COR-L47 (cell line): ENCODE data around the gene PGLYRP3.

Source experiments
- DNase-seq: peaks from one replicate; lab custom pipeline; 2025; lab: John Stamatoyannopoulos, UW

Gene PGLYRP3, protein sequence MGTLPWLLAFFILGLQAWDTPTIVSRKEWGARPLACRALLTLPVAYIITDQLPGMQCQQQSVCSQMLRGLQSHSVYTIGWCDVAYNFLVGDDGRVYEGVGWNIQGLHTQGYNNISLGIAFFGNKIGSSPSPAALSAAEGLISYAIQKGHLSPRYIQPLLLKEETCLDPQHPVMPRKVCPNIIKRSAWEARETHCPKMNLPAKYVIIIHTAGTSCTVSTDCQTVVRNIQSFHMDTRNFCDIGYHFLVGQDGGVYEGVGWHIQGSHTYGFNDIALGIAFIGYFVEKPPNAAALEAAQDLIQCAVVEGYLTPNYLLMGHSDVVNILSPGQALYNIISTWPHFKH

GRCh38 chr1:153312570-153313186, at the start of gene PGLYRP3:
PGLYRP3 (minus strand) TSS chr1:153312952; CDS start chr1:153310665, 2,287 bp downstream.
- DNase-seq, result no peak

- DNase-seq, result no peak
Measured at GRCh38 chr1:153362187-153362775, 49.5 kb upstream of the PGLYRP3 start.

DNA sequence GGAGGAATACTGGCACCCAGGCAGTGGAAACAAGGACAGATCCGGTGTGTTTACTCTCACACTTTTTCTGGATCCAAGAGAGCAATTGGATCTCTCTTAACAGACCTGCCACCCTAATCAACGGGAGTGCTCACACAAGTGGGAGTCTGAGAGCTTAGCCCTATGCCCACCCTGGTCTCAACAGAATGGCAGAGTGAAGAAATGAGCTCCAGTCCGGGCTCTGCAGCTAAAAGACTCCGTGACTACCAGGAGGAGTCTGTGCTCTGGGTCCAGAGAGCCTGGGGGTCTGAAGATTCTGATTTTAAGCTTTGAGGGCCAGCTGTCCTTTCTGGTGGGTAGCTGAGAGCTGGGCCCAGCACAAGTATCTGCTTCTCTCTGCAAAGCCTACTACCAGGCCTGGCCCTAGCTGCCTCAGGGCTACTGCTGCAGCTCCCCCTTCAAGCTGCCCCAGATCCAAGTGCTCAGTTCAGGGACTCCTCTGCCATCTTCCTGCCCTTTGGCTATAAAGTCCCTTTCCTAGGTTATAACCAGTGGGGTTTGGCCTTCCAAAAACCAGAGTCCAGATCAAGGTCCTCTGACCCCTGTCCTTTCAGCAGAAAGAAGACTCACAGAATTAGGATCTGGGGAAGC, 48.8 kb upstream of the PGLYRP3 start:
- no peak for DNase-seq

- no peak for DNase-seq
Measured at GRCh38 chr1:153360592-153361479, 48.1 kb upstream of the PGLYRP3 start.

GRCh38 chr1:153360190-153360589, 47.4 kb upstream of the PGLYRP3 start:
- DNase-seq, result no peak

DNA sequence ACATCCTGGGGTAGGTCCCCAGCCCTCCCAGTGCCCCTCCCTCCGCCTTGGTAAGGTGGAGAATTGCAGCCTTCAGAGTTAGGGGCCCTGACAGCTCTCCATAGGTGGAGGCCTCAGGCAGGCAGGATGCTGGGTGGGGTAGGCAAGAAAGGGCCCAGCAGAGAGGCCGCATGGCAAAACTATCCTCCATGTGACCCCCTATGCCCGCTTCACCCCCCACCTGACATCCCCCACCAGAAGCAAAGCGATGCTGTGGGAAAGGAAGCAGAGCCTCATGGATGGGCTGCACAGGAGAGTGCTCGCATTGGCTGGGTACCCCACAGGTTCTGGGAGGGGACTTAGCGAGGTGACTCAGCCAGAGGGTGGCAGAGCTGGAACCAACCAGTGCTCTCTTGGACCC, 46.5 kb upstream of the PGLYRP3 start:
- no peak for DNase-seq

GRCh38 chr1:153358691-153358975, 45.9 kb upstream of the PGLYRP3 start:
- DNase-seq, result no peak

- no peak for DNase-seq
Measured at GRCh38 chr1:153357853-153358690, 45.3 kb upstream of the PGLYRP3 start, which contains the start of gene S100A9. S100A9 (plus strand) TSS chr1:153357854; CDS start chr1:153358284, 430 bp downstream.

DNA sequence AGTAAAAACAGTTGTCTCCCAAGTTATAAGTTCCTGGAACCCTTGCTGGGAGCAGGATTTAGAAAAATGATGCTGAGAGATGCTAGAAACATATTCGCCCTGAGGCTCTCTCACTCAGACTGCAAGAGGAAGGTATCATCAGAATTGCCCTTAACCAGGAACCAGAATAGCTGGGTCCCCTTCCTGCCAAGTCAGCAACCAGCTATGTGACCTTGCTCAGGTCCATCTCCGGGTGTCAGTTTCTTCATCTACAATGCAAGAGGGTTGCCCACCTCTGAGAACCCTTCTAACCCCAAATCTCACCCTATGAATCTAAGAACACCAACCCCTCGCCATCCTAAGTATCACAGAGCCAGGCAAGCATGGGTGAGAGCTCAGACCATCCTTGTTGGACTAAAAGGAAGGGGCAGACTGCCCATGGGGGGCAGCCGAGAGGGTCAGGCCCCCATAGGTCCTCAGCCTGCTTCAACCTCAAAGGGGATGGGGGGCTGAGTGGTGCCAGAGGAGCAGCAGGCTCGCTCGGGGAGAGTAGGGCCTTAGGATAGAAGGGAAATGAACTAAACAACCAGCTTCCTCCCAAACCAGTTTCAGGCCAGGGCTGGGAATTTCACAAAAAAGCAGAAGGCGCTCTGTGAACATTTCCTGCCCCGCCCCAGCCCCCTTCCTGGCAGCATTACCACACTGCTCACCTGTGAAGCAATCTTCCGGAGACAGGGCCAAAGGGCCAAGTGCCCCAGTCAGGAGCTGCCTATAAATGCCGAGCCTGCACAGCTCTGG, 44.5 kb upstream of the PGLYRP3 start:
- no peak for DNase-seq

DNA sequence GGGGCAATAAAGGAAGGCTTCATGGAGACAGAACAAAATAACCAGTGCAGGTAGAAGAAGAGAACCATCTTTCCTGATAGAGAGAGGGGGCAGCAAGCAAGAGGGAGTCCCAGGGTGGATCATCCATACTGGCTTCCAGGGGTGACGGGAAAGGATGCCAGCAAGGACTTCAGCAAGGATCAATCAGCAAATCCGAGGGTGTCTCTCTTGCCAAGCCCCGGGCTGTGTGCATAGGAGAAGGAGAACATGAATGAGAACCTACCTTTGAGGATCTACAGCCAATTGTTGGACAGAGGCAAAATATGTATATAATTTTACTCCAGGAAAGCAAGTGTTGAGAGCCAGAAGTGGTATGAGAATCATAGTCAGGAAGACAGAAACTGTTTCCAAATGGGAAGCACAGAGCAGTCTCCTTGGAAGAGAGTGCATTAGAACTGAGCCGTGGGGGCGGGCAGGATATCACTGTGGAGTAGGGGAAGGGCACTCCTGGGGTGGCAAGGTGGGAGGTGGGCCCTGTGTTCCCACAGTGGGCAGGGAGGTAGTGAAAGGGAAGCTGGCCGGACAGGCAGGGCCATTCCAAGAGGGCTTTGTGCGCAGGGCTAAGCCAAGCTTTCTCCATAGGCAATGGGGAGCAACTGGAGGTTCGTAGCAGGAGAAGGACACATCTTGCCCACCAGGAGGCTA, 43.8 kb upstream of the PGLYRP3 start:
- DNase-seq, result no peak

DNA sequence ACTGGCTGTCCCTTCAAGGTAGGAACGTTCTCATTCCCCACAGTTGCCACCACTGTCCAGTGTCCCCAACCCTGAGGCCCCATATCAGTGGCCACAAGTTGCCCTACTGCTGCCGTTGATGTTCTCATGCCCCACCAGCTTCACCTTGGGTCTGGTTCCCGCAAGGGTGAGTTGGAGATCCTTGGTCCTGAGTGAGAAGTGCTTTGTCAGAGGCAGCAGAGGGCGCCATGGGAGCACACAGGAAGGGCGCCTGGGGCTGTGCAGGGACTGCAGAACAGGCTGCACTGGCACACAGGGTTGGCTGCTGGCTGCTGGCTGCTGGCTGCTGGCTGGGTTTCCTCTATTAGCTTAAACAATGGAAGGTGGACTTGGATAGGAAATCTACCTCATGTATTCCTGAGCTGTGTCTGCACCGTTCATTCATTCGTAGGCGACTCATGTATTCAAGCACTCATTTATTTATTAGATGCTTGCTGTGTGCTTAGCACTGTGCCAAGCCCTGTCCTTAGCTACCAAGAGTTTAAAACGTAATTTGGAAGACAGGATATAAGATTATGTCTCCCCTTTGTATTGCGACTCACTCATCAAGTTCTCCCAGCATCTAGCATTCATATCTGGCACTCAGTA, 42.8 kb upstream of the PGLYRP3 start:
- peak; percentile 76 for DNase-seq

- DNase-seq, result no peak
Measured at GRCh38 chr1:153354515-153355193, 41.9 kb upstream of the PGLYRP3 start.

DNA sequence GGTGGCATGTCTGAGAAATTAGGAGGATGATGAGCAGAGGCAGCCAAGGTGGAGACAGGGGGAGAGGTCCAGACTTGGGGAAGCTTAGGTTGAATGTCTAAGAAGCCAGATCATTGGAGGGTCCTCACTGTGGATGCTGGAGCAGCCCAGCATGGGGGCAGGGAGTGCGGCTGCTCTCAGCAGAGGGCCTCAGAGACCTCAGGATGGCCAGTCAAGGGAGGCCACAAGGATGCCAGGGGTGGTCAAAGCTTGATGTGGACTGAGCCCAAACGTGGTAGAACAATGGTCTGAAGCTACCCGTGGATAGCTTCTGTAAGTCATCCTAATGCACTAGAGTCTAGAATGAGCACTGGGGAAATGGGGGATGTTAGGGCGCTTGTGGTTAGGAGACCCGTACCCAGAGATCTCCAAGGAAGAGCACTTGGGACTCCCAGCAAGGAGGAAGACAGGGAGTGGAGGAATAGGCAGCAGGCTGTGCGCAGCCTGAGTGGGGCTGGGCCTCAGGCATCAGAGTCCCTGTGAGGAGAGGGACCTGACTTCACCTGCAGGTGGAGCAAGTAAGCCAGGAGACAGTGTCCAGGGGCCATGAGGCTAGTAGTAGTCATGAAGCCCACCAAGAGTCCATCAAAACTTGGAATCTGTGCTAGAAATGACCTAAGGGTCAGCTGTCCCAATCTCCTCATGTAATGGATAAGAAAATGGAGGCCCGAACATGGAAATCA, 40.6 kb upstream of the PGLYRP3 start:
- DNase-seq, result peak; percentile 21

DNA sequence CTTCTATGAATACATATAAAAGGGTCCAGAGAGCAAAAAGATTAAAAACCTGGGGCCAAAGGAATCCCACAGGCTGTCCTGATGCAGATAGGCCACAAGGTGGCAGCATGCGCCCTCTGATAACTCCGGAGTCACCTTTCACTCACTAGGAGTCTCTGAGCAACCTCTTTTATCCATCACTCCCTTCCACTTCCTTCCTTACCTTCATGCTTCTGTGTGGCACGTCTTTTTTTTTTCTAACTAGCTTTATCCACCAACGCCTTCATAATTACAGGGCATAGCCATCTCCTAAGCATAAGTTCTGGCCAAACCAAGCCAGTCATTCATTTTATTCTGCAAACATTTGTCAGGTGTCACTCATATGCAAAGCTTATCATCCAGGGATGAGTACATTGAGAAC, 39.8 kb upstream of the PGLYRP3 start:
- peak; percentile 73 for DNase-seq

- no peak for DNase-seq
Measured at GRCh38 chr1:153350321-153350957, 37.7 kb upstream of the PGLYRP3 start.

DNA sequence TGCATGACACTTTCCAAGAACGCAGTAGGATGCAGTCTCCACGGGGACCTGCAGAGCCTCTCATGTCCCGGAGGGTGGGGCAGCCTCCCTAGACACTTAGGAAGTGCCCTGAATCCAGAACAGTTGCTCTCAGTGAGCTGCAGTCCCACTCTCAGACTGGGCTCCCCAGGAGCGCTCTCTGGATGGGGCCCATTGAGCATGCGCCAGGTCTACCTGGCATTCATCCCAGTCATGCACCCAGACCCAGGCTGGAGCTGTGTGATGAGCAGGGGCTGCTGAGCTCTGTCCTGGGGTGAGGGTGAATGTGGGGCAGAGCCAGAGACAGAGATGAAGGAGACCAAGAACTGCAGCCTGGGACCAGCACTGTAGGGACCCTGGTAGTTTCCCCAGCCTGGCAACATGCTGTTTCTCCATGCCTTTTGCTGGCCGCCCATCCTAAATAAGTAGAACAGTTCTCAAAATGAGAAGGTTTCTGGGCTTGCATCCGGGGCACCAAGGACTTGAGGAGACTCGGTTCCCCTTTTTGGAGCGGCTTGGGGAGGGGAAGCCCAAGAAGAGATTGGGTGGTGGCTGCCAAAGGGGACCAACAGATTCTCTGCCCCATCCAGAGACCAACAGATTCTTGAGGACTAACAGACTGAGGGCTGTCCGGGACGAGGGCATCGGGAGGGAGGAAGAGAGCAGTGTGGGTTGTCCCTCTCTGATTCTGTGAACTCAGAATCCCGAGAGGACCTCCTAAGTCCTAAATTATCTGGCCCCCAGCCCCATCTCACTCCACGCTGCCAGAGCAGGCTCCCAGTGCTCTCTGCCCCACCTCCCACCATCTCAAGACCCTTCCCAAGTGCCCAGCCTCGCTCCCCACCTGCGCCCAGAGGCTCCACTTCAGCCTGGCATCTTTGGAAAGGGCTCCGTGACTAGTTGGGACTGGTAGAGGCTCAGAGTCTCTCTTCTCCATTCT, 36.9 kb upstream of the PGLYRP3 start:
- DNase-seq, result peak; percentile 14
